ENCODE data around the gene GKAP1.
"Not testable (repeated sequence)": the region's sequence is repeated elsewhere in the genome, so short reads cannot be mapped to it uniquely, and the experiment has no call there.

Gene GKAP1

DNA sequence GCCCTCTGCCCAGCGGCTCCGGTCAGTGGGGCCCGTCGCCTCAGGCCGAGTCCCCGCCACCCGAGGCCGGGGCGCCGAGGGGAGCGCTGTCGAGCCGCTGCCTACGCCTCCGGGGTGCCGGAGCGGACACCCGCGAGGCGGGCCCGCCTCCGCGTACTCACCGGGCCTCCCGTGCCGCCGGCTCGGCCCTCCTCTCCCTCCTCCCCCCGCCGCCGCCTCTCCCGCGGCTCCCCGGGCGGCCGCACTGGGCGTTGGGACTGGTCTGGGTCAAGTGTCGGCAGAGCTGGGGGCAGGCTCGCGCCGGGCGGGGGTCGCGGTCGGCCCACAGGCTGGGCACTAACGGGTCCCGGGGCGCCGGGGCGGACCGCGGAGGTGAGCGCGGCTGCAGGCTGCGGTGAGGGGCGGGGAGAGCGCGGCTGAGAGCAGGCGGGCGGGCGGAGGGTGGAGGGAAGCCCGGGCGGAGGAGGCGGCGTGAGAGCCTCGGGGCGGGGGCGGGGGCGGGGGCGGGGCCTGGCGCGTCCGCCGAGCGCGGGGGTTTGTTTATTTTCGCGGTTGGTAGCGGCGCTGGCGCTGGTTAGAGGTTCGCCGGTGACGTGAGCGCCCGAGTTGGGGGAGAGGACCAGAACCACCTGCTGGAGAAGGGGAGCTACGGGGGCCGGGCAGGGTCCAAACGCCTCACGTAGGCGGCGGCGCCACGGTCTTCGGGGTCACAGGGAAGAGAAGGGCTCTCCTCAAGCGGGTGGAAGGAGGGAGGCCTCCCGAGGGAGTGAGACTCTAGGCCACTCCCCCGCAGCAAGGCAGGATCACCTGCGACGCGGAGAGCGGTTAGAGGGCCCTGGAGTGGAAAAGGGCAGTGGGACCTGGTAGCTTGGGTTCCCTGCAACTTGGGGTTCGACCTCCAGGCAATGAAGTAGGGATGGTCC lies at the start of gene GKAP1:
Gene GKAP1, minus strand, starts transcription at position 414 of the 923 bp plus-strand sequence. CDS start 11,252 bp downstream, outside the sequence.
- DNase-seq (ENCODE audit: low read depth, low spot score), result peak; percentile 55

DNA sequence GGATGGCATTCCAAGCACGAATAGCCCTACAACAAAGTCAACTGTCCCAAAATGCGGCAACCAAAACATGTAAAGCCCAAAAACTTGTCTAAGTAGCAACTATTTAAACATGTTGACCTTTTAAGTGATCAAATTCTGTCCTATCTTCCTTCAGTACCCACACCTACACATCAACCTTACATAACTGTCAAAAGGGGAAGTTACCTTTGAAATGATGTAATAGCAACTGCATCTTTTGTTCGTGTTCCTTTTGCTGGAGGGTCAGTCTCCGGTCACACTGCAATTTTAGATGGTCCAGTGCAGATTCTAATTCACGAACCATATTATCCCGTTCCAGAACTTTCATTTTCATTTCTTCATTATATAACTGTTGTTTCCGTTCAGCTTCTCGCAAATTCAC lies 32.3 kb upstream of the GKAP1 start:
- not testable (repeated sequence) for DNase-seq (ENCODE audit: low read depth, low spot score)

DNA sequence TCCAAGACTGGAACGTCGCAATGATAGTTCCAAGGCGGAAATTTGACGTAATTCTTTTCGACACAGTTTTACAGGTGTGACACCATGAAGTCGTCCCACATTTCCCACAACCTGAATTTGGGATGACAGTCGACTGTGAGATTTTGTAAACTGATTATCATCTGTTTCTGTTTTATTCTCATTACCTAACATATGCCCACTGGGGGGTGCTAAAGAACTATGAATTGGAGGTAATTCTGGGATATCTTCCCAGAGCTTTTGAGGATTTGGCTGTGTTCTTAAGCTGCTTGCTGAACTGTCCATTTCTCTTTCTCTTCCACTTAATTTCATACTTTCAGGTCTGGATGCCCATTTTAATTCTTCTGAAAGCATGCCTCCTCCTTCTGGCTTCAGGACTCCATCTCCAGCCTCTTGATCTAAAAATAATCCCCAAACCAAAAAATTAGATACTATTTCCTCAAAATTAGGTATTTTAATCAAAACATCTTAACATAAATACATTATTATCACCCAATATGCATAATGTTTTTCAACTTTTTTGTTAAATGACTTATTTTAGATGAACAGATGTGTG lies 19.6 kb upstream of the GKAP1 start:
- not testable (repeated sequence) for DNase-seq (ENCODE audit: low read depth, low spot score)

DNA sequence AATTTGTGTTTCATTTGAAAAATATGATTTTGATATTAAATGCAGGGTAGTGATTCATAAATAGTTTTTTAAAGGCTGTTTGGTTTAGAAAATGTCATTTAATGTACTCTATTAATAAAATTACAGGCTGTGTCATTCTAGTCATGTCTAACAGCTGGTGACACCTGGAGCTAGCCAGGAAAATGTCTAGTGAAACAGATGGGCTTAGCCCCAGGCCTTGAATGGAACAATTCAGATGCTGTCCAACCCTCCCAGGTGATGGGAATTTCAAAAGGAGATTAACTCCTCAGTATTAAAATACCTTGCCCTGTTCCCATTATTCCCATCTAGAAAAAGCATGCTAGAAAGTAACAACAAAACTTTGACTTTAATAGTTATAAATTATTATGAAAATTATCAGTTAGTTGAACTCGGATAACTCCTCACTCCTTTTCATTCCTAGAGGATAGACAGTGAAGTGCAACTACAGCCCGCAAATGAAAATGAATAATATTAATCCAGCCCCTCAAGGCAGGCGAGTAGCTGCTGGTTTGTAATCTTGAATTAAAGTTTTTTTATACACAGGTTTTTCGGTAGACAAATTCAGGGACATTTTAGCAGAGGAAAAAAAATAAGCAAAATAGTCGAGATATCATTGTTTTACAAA lies 13.0 kb upstream of the GKAP1 start:
- not testable (repeated sequence) for DNase-seq (ENCODE audit: low read depth, low spot score)

DNA sequence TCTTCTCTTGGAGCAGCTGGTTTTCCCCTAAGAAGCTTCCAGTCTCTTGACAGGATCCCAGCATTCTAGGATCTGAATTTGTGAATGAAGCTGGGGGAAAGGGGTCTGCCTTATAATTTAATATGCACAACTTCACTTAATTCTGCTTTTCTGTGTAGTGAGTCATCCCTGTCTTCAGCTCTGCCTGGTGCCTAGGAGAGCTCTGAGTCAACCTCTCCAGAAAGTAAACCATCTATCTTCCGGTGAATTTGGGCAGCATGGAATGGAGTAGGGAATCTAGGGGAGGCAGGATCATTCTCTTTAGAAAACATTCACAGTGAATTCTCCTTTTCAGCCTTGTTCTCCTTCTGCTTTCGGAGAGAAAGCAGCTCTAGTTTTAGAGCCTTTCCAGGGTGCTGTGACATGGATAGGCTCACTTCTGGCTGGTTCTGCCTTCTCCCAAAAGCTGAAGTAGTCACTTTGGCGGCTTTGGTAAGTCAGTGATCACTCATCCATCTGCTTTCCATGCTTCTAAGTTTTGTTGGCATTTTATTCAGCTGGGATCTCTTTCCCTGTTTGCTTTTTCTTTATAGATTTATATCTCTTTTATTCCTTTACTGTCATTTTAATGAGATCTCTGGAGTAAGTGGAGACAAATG lies 7.5 kb upstream of the GKAP1 start:
- DNase-seq (ENCODE audit: low read depth, low spot score), result not testable (repeated sequence)

DNA sequence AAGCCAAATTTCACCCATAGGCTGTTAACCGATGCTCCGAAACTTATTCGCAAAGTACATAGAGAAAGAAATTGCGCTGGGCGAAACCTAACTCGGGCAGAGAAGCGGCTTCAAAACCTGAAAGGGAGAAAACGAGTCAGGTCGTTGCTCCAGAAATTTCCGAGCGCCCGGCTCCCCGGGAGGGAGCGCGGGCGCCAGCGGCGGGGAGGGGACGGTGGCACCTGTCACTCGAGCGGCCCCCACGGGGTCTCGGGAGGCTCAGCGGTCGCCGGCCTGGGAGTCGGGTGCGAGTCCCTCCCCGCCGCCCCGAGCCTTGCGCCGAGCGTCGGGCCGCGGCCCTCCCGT lies 586 bp downstream of the GKAP1 start:
- DNase-seq (ENCODE audit: low read depth, low spot score), result not testable (repeated sequence)

DNA sequence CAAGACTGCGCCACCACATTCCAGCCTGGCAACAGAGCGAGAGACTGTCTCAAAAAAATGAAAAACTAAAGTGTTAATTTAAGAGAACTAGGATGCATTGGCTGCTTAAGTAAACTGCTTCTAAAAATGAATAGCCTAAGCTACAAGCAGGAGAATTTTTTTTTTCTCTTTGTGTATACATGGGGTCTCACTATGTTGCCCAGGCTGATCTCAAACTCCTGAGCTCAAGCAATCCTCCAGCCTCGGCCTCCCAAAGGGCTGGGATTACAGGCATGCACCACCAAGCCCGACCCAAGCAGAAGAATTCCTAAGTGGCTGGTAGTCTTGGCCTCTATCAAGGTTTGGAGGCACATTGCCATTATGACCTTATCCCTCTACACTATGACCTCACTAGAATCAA lies 2.4 kb downstream of the GKAP1 start:
- not testable (repeated sequence) for DNase-seq (ENCODE audit: low read depth, low spot score)

DNA sequence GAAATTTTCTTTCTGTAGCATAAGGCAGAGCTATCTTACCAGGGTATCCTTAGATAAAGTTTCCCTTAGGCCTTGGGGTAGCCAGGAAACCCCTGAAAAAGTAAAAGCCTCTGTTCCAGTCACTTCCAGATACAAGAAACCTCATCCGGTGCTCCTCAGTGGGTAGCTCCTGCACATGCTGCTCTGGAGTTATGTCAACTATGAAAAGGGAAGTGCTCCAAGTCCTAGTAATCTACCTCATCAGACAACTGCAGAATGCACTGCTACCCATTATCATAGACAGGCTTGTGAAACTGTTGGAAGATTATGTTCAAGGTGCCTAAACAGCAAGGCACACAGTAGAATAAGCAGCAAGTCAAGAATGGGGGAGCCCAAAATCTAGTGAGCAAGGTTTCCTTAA lies 8.4 kb downstream of the GKAP1 start:
- not testable (repeated sequence) for DNase-seq (ENCODE audit: low read depth, low spot score)

DNA sequence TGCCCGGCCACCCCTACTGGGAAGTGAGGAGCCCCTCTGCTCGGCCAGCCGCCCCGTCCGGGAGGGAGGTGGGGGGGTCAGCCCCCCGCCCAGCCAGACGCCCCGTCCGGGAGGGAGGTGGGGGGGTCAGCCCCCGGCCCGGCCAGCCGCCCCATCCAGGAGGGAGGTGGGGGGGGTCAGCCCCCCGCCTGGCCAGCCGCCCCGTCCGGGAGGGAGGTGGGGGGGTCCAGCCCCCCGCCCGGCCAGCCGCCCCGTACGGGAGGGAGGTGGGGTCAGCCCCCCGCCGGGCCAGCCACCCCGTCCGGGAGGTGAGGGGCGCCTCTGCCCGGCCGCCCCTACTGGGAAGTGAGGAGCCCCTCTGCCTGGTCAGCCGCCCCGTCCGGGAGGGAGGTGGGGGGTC lies 13.1 kb downstream of the GKAP1 start:
- DNase-seq (ENCODE audit: low read depth, low spot score), result not testable (repeated sequence)

DNA sequence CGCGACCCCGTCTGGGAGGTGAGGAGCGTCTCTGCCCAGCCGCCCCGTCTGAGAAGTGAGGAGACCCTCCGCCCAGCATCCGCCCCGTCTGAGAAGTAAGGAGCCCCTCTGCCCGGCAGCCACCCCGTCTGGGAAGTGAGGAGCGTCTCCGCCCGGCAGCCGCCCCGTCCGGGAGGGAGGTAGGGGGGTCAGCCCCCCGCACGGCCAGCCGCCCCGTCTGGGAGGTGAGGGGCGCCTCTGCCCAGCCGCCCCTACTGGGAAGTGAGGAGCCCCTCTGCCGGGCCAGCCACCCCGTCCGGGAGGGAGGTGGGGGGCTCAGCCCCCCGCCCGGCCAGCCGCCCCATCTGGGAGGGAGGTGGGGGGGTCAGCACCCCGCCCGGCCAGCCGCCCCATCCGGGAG lies 13.6 kb downstream of the GKAP1 start:
- not testable (repeated sequence) for DNase-seq (ENCODE audit: low read depth, low spot score)

DNA sequence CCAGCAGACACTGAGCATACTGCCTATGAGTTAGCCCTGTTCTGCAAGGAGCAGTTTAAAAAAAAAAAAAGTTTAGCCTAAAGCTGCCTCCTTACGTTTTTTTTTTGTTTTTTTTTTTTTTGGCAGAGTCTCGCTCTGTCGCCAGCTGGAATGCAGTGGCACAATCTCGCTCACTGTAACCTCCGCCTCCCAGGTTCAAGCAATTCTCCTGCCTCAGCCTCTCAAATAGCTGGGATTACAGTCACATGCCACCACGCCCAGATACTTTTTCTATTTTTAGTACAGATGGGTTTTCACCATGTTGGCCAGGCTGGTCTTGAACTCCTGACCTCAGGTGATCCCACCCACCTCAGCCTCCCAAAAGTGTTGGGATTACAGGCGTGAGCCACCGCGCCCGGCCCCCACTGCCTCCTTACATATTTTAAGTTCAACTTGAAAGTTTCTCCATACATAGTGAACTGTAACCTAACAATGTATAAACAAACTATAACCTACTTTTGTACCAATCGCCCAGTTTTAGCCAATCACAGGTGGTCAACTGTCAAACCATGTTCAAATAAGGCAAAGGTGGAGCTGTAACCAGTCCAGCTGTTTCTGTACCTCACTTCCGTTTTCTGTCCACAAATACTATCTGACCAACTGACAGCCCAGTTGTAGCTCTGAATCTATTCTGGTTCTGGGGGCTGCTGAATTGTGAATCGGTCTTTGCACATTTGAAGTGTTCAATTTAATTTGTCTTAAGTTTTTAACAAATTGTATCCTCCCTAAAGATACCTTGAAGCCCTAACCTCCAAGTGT lies 17.1 kb downstream of the GKAP1 start:
- DNase-seq (ENCODE audit: low read depth, low spot score), result no peak

DNA sequence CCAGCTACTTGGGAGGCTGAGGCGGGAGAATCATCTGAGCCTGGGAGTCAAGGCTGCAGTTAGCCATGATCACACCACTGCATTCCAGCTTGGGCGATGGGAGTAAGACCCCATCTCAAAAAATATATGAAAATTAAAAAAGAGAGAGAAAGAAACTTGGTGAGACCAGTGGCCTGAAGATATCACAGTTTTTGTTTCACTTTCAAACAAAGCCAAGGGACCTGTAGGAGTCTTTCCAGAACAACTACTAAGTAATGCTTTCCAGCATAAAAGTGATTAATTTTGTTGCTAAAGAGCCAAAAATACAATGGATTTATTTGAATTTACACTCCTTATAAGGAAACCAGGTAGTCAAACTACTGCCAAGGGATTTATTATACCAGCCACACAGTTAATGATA lies 23.5 kb downstream of the GKAP1 start:
- no peak for DNase-seq (ENCODE audit: low read depth, low spot score)

DNA sequence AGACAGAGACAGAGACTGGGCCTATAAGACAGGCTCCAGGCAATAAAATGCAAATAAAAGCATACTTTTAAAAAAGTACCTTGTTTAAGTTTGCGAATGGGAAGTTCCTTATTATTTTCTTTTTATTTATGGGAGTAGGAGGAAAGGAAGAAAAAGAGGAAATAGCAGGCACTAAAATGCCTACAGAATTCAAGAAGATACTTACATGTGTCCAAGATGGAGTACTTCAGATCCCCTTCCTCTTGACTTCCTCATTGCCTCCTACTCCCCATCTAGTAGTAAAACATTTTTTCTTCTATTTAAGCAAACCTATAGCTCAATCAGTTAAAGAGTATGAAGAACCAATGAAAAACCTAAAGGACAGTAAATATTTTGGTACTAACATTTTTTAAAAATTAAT lies 24.8 kb downstream of the GKAP1 start:
- DNase-seq (ENCODE audit: low read depth, low spot score), result no peak

DNA sequence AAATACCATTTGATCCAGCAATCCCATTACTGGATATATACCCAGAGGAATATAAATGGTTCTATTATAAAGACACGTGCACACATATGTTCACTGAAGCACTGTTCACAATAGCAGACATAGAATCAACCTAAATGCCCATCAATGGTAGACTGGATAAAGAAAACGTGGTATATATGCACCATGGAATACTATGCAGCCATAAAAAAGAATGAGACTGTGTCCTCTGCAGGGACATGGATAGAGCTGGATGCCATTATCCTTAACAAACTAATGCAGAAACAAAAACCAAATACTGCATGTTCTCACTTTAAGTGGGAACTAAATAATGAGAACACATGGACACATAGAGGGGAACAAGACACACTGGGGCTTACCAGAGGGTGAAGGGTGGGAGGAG lies 39.4 kb downstream of the GKAP1 start:
- no peak for DNase-seq (ENCODE audit: low read depth, low spot score)

DNA sequence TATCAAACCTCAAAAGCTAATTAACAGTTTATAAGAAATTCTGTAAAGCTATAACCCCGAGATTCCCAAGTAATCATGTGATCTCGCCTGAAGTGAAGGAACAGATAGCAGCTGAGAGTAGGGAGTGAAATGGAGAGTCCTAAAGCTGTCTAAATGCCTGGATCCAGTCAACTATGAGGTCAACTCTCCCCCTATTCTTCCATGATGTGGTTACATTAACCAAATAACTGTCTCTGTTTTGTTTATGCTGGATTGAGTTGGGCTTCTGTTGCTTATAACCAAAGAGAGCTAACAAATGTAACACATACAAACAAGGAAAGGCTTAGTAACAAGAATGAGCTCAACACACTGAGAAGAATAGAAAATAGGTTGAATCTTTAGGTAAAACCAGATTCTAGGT lies 41.6 kb downstream of the GKAP1 start:
- DNase-seq (ENCODE audit: low read depth, low spot score), result no peak

DNA sequence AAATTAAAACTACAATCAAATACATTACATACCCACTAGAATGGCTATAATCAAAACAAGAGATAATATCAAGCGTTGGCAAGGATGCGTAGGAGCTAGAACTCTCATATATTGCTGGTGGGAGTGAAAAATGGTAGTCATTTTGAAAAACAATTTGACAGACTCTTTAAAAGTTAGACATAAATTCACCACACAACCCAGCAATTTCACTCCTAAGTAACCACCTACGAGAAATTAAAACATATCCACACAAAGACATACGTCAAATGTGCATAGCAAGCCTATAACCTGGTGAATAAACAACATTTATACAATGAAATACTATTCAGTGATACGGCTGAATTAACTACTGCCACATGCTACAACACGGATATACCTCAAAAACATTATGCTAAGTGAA lies 44.7 kb downstream of the GKAP1 start:
- DNase-seq (ENCODE audit: low read depth, low spot score), result no peak

DNA sequence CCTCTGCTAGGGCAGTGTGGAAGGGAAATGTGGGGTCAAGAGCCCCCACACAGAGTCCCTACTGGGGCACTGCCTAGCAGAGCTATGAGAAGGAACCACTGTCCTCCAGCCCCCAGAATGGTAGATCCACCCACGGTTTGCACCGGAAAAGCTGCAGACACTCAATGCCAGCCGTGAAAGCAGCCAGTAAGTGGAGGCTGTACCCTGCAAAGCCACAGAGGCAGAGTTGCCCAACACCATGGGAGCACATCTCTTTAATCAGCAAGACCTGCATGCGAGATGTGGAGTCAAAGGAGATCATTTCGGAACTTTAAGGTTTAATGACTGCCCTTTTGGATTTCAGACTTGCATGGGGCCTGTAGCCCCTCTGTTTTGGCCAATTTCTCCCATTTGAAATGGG lies 52.2 kb downstream of the GKAP1 start:
- DNase-seq (ENCODE audit: low read depth, low spot score), result no peak

DNA sequence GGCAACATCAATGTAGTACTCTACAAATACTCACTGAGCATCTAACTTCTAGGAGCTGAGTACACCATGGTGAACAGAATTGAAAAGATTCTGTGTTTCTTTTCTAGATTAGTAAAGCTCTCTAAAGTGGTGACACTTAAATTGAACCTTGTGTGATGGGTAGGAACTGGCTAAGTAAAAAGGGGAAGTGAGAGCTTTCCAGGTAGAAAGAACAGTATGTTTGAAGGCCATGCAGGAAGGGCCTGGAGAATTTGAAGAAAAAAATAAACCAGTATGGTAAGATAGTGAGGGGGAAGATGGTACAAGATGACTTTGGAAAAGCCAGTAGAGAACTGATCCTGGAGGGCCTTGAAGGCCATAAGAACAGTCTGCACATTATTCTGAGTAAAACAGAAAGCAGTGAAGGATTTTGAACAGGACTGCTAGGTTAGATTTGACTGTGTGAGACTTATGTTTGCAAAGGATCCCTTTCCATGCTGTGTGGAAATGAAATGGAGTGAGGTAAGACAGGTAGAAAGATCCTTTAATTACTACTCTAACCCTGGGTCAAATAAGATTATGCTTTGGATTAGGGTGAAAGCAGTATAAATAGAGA lies 63.1 kb downstream of the GKAP1 start:
- no peak for DNase-seq (ENCODE audit: low read depth, low spot score)

DNA sequence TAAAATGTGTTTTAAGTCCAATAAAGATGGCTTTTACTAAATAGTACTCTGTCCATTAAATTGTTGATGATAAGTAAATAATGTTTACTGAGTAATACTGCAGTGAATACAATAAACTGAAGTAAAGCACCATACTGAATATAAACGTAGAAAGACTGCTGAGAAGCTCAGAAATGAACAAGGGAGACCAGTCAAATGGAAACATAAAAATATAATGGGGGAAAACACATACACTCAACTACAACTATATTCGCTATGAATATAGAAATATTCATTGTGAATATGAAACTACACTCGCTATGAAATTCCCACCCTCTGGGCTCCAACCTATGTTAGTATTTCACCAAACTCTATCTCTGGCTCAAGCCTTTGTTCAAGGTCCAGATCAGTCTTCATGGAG lies 67.9 kb downstream of the GKAP1 start:
- no peak for DNase-seq (ENCODE audit: low read depth, low spot score)

DNA sequence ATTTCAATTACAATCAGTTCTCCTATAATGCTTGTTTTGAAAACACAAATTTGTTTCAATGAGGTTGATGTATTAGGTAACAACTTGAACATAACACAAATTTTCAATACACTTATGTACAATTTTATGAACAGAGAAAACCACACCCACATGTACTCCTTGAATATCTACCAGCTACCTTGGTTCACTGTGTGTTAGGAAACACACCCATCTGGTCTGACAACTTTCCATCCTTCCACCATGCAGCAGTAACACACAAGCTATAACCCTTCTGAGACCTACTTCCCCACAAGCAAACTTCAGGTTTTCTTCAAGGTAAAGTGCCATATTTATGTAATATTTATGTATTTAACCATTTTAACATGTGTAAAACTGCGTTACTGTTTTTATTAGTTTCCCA lies 73.4 kb downstream of the GKAP1 start:
- DNase-seq (ENCODE audit: low read depth, low spot score), result no peak

DNA sequence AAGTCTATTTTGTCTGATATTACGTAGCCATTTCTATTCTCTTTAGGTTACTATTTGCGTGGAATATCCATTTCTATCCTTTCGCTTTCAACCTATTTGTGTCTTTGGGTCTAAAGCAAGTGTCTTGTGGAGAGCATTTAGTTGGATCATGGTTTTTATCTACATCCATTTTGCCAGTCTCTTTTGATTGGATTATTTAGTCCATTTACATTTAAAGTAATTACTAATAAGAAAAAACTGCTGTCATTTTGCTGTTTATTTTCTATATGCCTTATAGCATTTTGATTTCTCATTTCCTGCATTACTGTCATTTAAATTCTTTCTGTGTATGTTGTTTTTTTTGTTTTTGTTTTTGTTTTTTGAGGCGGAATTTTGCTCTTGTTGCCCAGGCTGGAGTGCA lies 83.8 kb downstream of the GKAP1 start:
- DNase-seq (ENCODE audit: low read depth, low spot score), result no peak
